GM12801 (cell line): ENCODE measurements around the gene SLC6A6.

ENCODE experiments used
- CTCF ChIP-seq: IDR thresholded peaks from one replicate; pipeline ENCODE4 v1.5.1; 2011; ENCODE audit warnings: control low read depth; ENCODE audit not compliant: insufficient read length; ENCODE audit errors: extremely low read depth

The SLC6A6 gene

GRCh38 chr3:14507757-14508504, 105.5 kb downstream of the SLC6A6 start:
- no peak for TF ChIP-seq CTCF

GRCh38 chr3:14508505-14508819, 106.1 kb downstream of the SLC6A6 start:
- TF ChIP-seq CTCF: no peak

GRCh38 chr3:14508966-14509795, 106.8 kb downstream of the SLC6A6 start:
- TF ChIP-seq CTCF: no peak

- no peak for TF ChIP-seq CTCF
Observed at GRCh38 chr3:14509796-14510100, 107.3 kb downstream of the SLC6A6 start.

- TF ChIP-seq CTCF: no peak
Observed at GRCh38 chr3:14510838-14511622, 108.6 kb downstream of the SLC6A6 start.

GRCh38 chr3:14511623-14512280, 109.3 kb downstream of the SLC6A6 start:
- TF ChIP-seq CTCF: no peak

GRCh38 chr3:14512281-14512941, 110.0 kb downstream of the SLC6A6 start:
- no peak for TF ChIP-seq CTCF
